NCI-H2227 (cell line): ENCODE data around the gene RPL41.
"Not testable (repeated sequence)": the region's sequence is repeated elsewhere in the genome, so short reads cannot be mapped to it uniquely, and the experiment has no call there.

Experiments used
- DNase-seq: peaks from one replicate; lab custom pipeline; 2025; ENCODE audit not compliant: unreplicated experiment; lab: John Stamatoyannopoulos, UW

Gene RPL41

GRCh38 chr12:56116267-56117081 lies at the start of gene RPL41:
Gene RPL41, plus strand, starts transcription at chr12:56116633.
- peak; percentile 93 for DNase-seq

- no peak for DNase-seq
These were observed 44.8 kb upstream of the RPL41 start for GRCh38 chr12:56071648-56072047.

GRCh38 chr12:56074396-56074795 lies 42.0 kb upstream of the RPL41 start:
- no peak for DNase-seq

GRCh38 chr12:56077966-56078365 lies 38.5 kb upstream of the RPL41 start:
- not testable (repeated sequence) for DNase-seq

GRCh38 chr12:56078427-56078826 lies 38.0 kb upstream of the RPL41 start:
- no peak for DNase-seq

- DNase-seq = peak; percentile 70
These were observed 37.3 kb upstream of the RPL41 start for GRCh38 chr12:56078931-56079722.

- peak; percentile 67 for DNase-seq
These were observed 36.5 kb upstream of the RPL41 start, which contains the start of gene ERBB3 for GRCh38 chr12:56079723-56080555. Gene ERBB3, plus strand, starts transcription at chr12:56080165. Its CDS starts 136 bp downstream, at chr12:56080301.

GRCh38 chr12:56080556-56081138 lies 35.8 kb upstream of the RPL41 start:
- DNase-seq = no peak

- DNase-seq = no peak
These were observed 34.8 kb upstream of the RPL41 start for GRCh38 chr12:56081393-56082347.

GRCh38 chr12:56082382-56082781 lies 34.1 kb upstream of the RPL41 start:
- no peak for DNase-seq

- no peak for DNase-seq
These were observed 33.5 kb upstream of the RPL41 start for GRCh38 chr12:56082967-56083366.

GRCh38 chr12:56084958-56085543 lies 31.4 kb upstream of the RPL41 start:
- no peak for DNase-seq

GRCh38 chr12:56086096-56086495 lies 30.3 kb upstream of the RPL41 start:
- DNase-seq = no peak

- DNase-seq = no peak
These were observed 29.8 kb upstream of the RPL41 start for GRCh38 chr12:56086608-56087007.

GRCh38 chr12:56087220-56087619 lies 29.2 kb upstream of the RPL41 start:
- no peak for DNase-seq

- DNase-seq = no peak
These were observed 18.7 kb upstream of the RPL41 start for GRCh38 chr12:56097738-56098137.

GRCh38 chr12:56098592-56098991 lies 17.8 kb upstream of the RPL41 start:
- DNase-seq = no peak

GRCh38 chr12:56099787-56100186 lies 16.6 kb upstream of the RPL41 start:
- DNase-seq = no peak

GRCh38 chr12:56101045-56101444 lies 15.4 kb upstream of the RPL41 start:
- DNase-seq = no peak
